CD14-positive monocyte (primary cell): ENCODE results near the gene C1RL. TPM values are rescaled to one million over a fixed set of nuclear protein-coding genes. Genes with fewer than 3 reads are reported as not detected.
A peak's percentile ranks its signal among the peaks of the same experiment; 100 is the strongest.

Experiments
- DNase-seq, 3 donors: peaks; one replicate each; pipeline ENCODE4 v3.0.0-alpha.2; 2011 to 2022
- H2AFZ ChIP-seq: 2 replicates; pipeline ENCODE4 v1.6.0; 2012; ENCODE audit warnings: mild to moderate bottlenecking, low read depth, low read length, inconsistent platforms; ENCODE audit not compliant: insufficient read depth, poor library complexity, severe bottlenecking
- H3K27ac ChIP-seq, 2 donors: 1 replicate in 1 of 2; 2 replicates in 1 of 2; pipeline ENCODE4 v1.5.1; 2012 to 2013; ENCODE audit warnings: low read length in 2 of 2, control low read depth in 1 of 2, inconsistent platforms in 1 of 2, low read depth in 1 of 2, mild to moderate bottlenecking in 1 of 2
- H3K27me3 ChIP-seq, 2 donors: one replicate each; pipeline versions ENCODE4 v1.6.0 to v1.6.1; 2011 to 2013; ENCODE audit warnings: low read length in 2 of 2; ENCODE audit not compliant: control insufficient read depth in 2 of 2, insufficient read depth in 2 of 2
- H3K36me3 ChIP-seq, 2 donors: replicated peaks in 1 of 2; 1 replicate in 1 of 2; 2 replicates in 1 of 2; pipeline versions ENCODE4 v1.5.1 to v1.6.1; 2012 to 2013; ENCODE audit warnings: low read length in 2 of 2, control low read depth in 1 of 2, inconsistent platforms in 1 of 2, mild to moderate bottlenecking in 1 of 2; ENCODE audit not compliant: insufficient read depth in 2 of 2, control insufficient read depth in 1 of 2
- H3K4me1 ChIP-seq, 2 donors: 1 replicate in 1 of 2; 2 replicates in 1 of 2; pipeline versions ENCODE4 v1.5.1 to v1.6.1; 2012 to 2013; ENCODE audit warnings: low read length in 2 of 2, control low read depth in 1 of 2, inconsistent platforms in 1 of 2, mild to moderate bottlenecking in 1 of 2, moderate library complexity in 1 of 2; ENCODE audit not compliant: insufficient read depth in 2 of 2, control insufficient read depth in 1 of 2
- H3K4me2 ChIP-seq: replicated peaks from 2 replicates; pipeline ENCODE3; 2012; ENCODE audit warnings: low read length, moderate library complexity, mild to moderate bottlenecking; ENCODE audit not compliant: poor library complexity, severe bottlenecking; ENCODE audit errors: extremely low read depth
- H3K4me3 ChIP-seq, 3 experiments: fragments of 200-600 bp in 1 of 3; sonication (generic) in 1 of 3; replicated peaks in 1 of 3; 1 replicate in 2 of 3; 2 replicates in 1 of 3; pipeline ENCODE4 v1.5.1; 2011 to 2013; ENCODE audit warnings: low read length in 3 of 3, mild to moderate bottlenecking in 3 of 3, control low read depth in 2 of 3, low read depth in 2 of 3, inconsistent platforms in 1 of 3, moderate library complexity in 1 of 3
- H3K79me2 ChIP-seq: 2 replicates; pipeline ENCODE4 v1.6.0; 2012; ENCODE audit warnings: mild to moderate bottlenecking, control low read depth, inconsistent platforms, low read length, moderate library complexity; ENCODE audit not compliant: insufficient read depth
- H3K9ac ChIP-seq: 2 replicates; pipeline ENCODE4 v1.6.0; 2017; ENCODE audit warnings: low read length, mild to moderate bottlenecking; ENCODE audit not compliant: insufficient read depth, poor library complexity, severe bottlenecking
- H3K9me3 ChIP-seq, 2 donors: replicated peaks in 1 of 2; 1 replicate in 1 of 2; 2 replicates in 1 of 2; pipeline versions ENCODE4 v1.5.1 to v1.6.1; 2012 to 2013; ENCODE audit warnings: low read length in 2 of 2, control low read depth in 1 of 2; ENCODE audit not compliant: control insufficient read depth in 1 of 2, insufficient read depth in 1 of 2
- H4K20me1 ChIP-seq: 2 replicates; pipeline ENCODE4 v1.6.0; 2012; ENCODE audit warnings: mild to moderate bottlenecking, low read length, control low read depth, moderate library complexity; ENCODE audit not compliant: insufficient read depth
- H3K27ac Mint-ChIP-seq, 7 donors: one replicate each; pipeline ENCODE4 v1.8.0; 2020; ENCODE audit warnings: mild to moderate bottlenecking in 7 of 7, mixed read lengths in 7 of 7, moderate library complexity in 6 of 7, inconsistent platforms in 2 of 7
- H3K27me3 Mint-ChIP-seq, 3 donors: one replicate each; pipeline ENCODE4 v1.8.0; 2021 to 2022; ENCODE audit warnings: low read depth in 3 of 3, mild to moderate bottlenecking in 3 of 3, mixed read lengths in 3 of 3, moderate library complexity in 3 of 3, inconsistent platforms in 1 of 3
- H3K36me3 Mint-ChIP-seq, 2 donors: one replicate each; pipeline ENCODE4 v1.8.0; 2020; ENCODE audit warnings: mixed read lengths in 2 of 2, inconsistent platforms in 1 of 2, mild to moderate bottlenecking in 1 of 2
- H3K4me1 Mint-ChIP-seq: one replicate; pipeline ENCODE4 v1.8.0; 2020; ENCODE audit warnings: mild to moderate bottlenecking, mixed read lengths
- H3K4me3 Mint-ChIP-seq, 2 donors: one replicate each; pipeline ENCODE4 v1.8.0; 2020; ENCODE audit warnings: mild to moderate bottlenecking in 2 of 2, mixed read lengths in 2 of 2, moderate library complexity in 1 of 2
- H3K9me3 Mint-ChIP-seq, 7 donors: one replicate each; pipeline ENCODE4 v1.8.0; 2020 to 2022; ENCODE audit warnings: mixed read lengths in 7 of 7, mild to moderate bottlenecking in 6 of 7, moderate library complexity in 6 of 7, inconsistent platforms in 2 of 7
- CTCF ChIP-seq: fragments of 200-600 bp; IDR thresholded peaks from one replicate; pipeline ENCODE4 v1.8.0; 2022; ENCODE audit warnings: antibody characterized with exemption, mild to moderate bottlenecking
- WGBS: methylation state at CpG from one replicate; pipeline ENCODE4 v1.1.5; 2013; ENCODE audit warnings: missing lambda C conversion rate; ENCODE audit not compliant: insufficient coverage; 5-methylcytosine and 5-hydroxymethylcytosine counted together
- intact Hi-C, 2 donors: fragments of 100-400 bp; cut with micrococcal nuclease; formaldehyde crosslinking; loops; one replicate each; pipeline versions ENCODE4 v1.15.0 to v1.15.1; 2023
- polyA plus RNA-seq, 3 donors: library from polyadenylated mRNA; depleted of rRNA in 1 of 3; unstranded in 2 of 3; stranded (reverse) in 1 of 3; fragments of 300-500 nt in 2 of 3; fragments of >200 nt in 1 of 3; fragmentation: Illumina TruSeq in 2 of 3; gene quantifications; 1 replicate in 2 of 3; 2 replicates in 1 of 3; pipeline ENCODE4 v1.2.3, GENCODE V29; 2012 to 2021

Gene C1RL
- polyA plus RNA-seq, 3 donors: 4.8 to 27.9 (median 5.6) TPM

DNA sequence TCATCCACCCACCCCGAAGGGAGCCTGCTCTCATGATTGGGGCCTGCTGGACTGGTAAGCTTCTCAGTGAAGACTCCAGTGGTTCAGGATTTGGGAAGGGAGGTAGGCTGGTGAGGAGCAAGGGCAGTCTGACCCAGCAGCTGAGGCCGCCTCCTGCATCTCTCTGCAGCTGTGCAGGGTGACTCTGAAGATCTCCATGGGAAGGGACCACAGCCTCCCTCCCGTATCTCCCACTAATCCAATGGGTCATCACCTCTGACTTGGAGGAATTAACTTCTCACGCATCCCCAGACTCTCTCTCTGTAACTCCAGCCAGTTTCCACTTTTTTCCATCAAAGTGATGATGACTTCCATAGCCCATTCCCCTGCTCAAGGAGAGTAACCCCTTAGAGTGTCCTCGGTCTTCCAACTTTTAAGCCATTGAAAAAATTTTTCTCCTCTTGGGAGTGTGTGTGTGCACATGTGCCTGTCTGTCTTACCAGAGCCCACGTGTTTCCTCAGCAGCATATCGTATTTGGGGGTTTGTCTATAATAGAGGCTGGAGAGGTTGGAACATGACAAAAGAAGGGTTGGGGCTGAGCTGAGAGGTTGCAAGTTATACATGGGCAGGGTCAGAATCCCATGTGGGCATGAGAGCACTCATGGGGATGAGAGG is 32.5 kb upstream of the C1RL start:
- peaks cover 0 to 1% (median 0%) of the 10 kb centered on the region in 3 donors for H3K27me3 Mint-ChIP-seq
- peaks cover 5 to 8% of the 10 kb centered on the region in 2 donors for H3K36me3 ChIP-seq
- WGBS: 94% methylated on average over 3 of the region's 7 CpGs
- no peak for TF ChIP-seq CTCF
- no peaks in the 10 kb centered on the region for H3K79me2 ChIP-seq
- peaks cover 0 to 8% of the 10 kb centered on the region in 2 donors for H3K4me1 ChIP-seq
- H3K4me1 Mint-ChIP-seq: peaks cover 10% of the 10 kb centered on the region
- H3K36me3 Mint-ChIP-seq: peaks cover 36 to 45% of the 10 kb centered on the region in 2 donors
- H3K4me3 Mint-ChIP-seq: peak overlapping the region; percentile 13 to 32
- no peaks in the 10 kb centered on the region for H4K20me1 ChIP-seq
- no peak for DNase-seq
- peak overlapping the region in 2 of 7 donors; percentile 3 to 27 for H3K27ac Mint-ChIP-seq
- no peak overlapping the region for H3K27ac ChIP-seq
- no peaks in the 10 kb centered on the region for H3K9me3 ChIP-seq
- no peak overlapping the region for H3K4me3 ChIP-seq
- intact Hi-C loops: loop anchor here in 1 of 2 donors (5.0 to 10.0 kb wide), 2 partner anchors 313 to 496 kb away; no protein-coding TSS in a partner anchor
- H3K4me2 ChIP-seq: no peak overlapping the region
- peaks cover 0 to 5% (median 0%) of the 10 kb centered on the region in 7 donors for H3K9me3 Mint-ChIP-seq
- H2AFZ ChIP-seq: no peak overlapping the region
- no peak overlapping the region for H3K9ac ChIP-seq
- H3K27me3 ChIP-seq: no peaks in the 10 kb centered on the region

GRCh38 chr12:7139200-7139599 is 30.2 kb upstream of the C1RL start:
- Mint-ChIP-seq H3K4me3 (no peak overlapping the region), H3K36me3 (peaks cover 42 to 48% of the 10 kb centered on the region in 2 donors), H3K9me3 (peaks cover 0 to 5% (median 0%) of the 10 kb centered on the region in 7 donors), H3K4me1 (peaks cover 10% of the 10 kb centered on the region), H3K27ac (peak overlapping the region in 1 of 7 donors; percentile 4), H3K27me3 (peaks cover 0 to 3% (median 2%) of the 10 kb centered on the region in 3 donors)
- H3K4me2 ChIP-seq: no peak overlapping the region
- no peaks in the 10 kb centered on the region for H4K20me1 ChIP-seq
- WGBS: 88% methylated on average over 1 of the region's 2 CpGs
- no peak overlapping the region for H3K4me3 ChIP-seq
- no peak for DNase-seq
- H3K27me3 ChIP-seq: no peaks in the 10 kb centered on the region
- H3K9ac ChIP-seq: no peak overlapping the region
- no peaks in the 10 kb centered on the region for H3K9me3 ChIP-seq
- no peak overlapping the region for H3K27ac ChIP-seq
- peaks cover 12 to 14% of the 10 kb centered on the region in 2 donors for H3K36me3 ChIP-seq
- H3K4me1 ChIP-seq: peaks cover 0 to 8% of the 10 kb centered on the region in 2 donors
- no peak overlapping the region for H2AFZ ChIP-seq
- no peak for TF ChIP-seq CTCF
- intact Hi-C loops: no loop called here
- H3K79me2 ChIP-seq: no peaks in the 10 kb centered on the region
